Cerebellar nuclear complex (tissue), 1 donor: Measurements from ENCODE around the gene SH3PXD2A.

Experiments used
- DNase-seq, 2 experiments: peaks; one replicate each; lab custom pipeline; 2025; lab: John Stamatoyannopoulos, UW

SH3PXD2A gene

GRCh38 chr10:103562383-103562782, 293.0 kb downstream of the SH3PXD2A start:
- no peak for DNase-seq

GRCh38 chr10:103560886-103561285, 294.5 kb downstream of the SH3PXD2A start:
- no peak for DNase-seq

- no peak for DNase-seq
Measured at GRCh38 chr10:103559776-103560175, 295.6 kb downstream of the SH3PXD2A start.

- no peak for DNase-seq
Measured at GRCh38 chr10:103558911-103559310, 296.5 kb downstream of the SH3PXD2A start.

- no peak for DNase-seq
Measured at GRCh38 chr10:103557455-103557854, 297.9 kb downstream of the SH3PXD2A start.

- DNase-seq: peak; percentile 35 to 65
Measured at GRCh38 chr10:103556383-103557007, 298.9 kb downstream of the SH3PXD2A start.

- DNase-seq: no peak
Measured at GRCh38 chr10:103555712-103556111, 299.7 kb downstream of the SH3PXD2A start.

GRCh38 chr10:103555325-103555649, 300.1 kb downstream of the SH3PXD2A start:
- DNase-seq: no peak

GRCh38 chr10:103554488-103555324, 300.7 kb downstream of the SH3PXD2A start:
- peak; percentile 24 to 60 for DNase-seq

GRCh38 chr10:103553743-103554487, 301.5 kb downstream of the SH3PXD2A start:
- no peak for DNase-seq

GRCh38 chr10:103552856-103553742, 302.3 kb downstream of the SH3PXD2A start:
- no peak for DNase-seq

GRCh38 chr10:103551619-103552602, 303.5 kb downstream of the SH3PXD2A start:
- DNase-seq: no peak

GRCh38 chr10:103550229-103550628, 305.1 kb downstream of the SH3PXD2A start:
- DNase-seq: no peak

GRCh38 chr10:103549349-103549685, 306.1 kb downstream of the SH3PXD2A start:
- DNase-seq: peak in 1 of 2 experiments; percentile 80

GRCh38 chr10:103548581-103549348, 306.6 kb downstream of the SH3PXD2A start:
- DNase-seq: peak; percentile 75 to 80

GRCh38 chr10:103548006-103548405, 307.4 kb downstream of the SH3PXD2A start:
- no peak for DNase-seq

- peak in 1 of 2 experiments; percentile 46 for DNase-seq
Measured at GRCh38 chr10:103547391-103547946, 307.9 kb downstream of the SH3PXD2A start.

- no peak for DNase-seq
Measured at GRCh38 chr10:103546401-103546800, 309.0 kb downstream of the SH3PXD2A start.

GRCh38 chr10:103545771-103546281, 309.6 kb downstream of the SH3PXD2A start:
- DNase-seq: no peak
